Loucy (cell line): ENCODE measurements around the gene CP.

Source experiments
- H2AFZ ChIP-seq: fragments of 200-600 bp; sonication (generic); 2 replicates; pipeline ENCODE4 v1.6.0; 2016; ENCODE audit warnings: antibody characterized with exemption, mild to moderate bottlenecking, low read length, moderate library complexity
- H3F3A ChIP-seq: fragments of 200-600 bp; 2 replicates; pipeline ENCODE4 v1.6.0; 2016; ENCODE audit warnings: antibody characterized with exemption, low read depth, mild to moderate bottlenecking
- H3K27me3 ChIP-seq: fragments of 200-600 bp; sonication (generic); 2 replicates; pipeline ENCODE4 v1.6.1; 2014; ENCODE audit warnings: low read length, mild to moderate bottlenecking; ENCODE audit not compliant: insufficient read depth, poor library complexity, severe bottlenecking
- H3K36me3 ChIP-seq: fragments of 200-600 bp; sonication (generic); 2 replicates; pipeline ENCODE4 v1.6.1; 2016; ENCODE audit warnings: low read length; ENCODE audit not compliant: insufficient read depth
- H3K4me1 ChIP-seq: fragments of 200-600 bp; sonication (generic); 2 replicates; pipeline ENCODE4 v1.5.1; 2014; ENCODE audit warnings: low read length, mild to moderate bottlenecking; ENCODE audit not compliant: insufficient read depth, poor library complexity, severe bottlenecking
- H3K4me2 ChIP-seq: fragments of 200-600 bp; sonication (generic); 2 replicates; pipeline ENCODE4 v1.6.0; 2014; ENCODE audit warnings: antibody characterized with exemption, low read length, low read depth, mild to moderate bottlenecking; ENCODE audit not compliant: poor library complexity, severe bottlenecking
- H3K4me3 ChIP-seq: fragments of 200-600 bp; sonication (generic); 2 replicates; pipeline ENCODE4 v1.5.1; 2014; ENCODE audit warnings: low read length, mild to moderate bottlenecking, mixed read lengths; ENCODE audit not compliant: poor library complexity, severe bottlenecking
- H3K79me2 ChIP-seq: fragments of 200-600 bp; sonication (generic); 2 replicates; pipeline ENCODE4 v1.6.1; 2014; ENCODE audit warnings: low read length; ENCODE audit not compliant: insufficient read depth
- H3K9ac ChIP-seq: fragments of 200-600 bp; sonication (generic); 2 replicates; pipeline ENCODE4 v1.6.0; 2014; ENCODE audit warnings: mild to moderate bottlenecking, low read depth, low read length, moderate library complexity; ENCODE audit not compliant: poor library complexity, severe bottlenecking
- H3K9me2 ChIP-seq: fragments of 200-600 bp; sonication (generic); replicated peaks from 2 replicates; pipeline ENCODE4 v1.6.1; 2016; ENCODE audit warnings: low read depth, low read length, mixed read lengths
- H3K9me3 ChIP-seq: fragments of 200-600 bp; sonication (generic); 2 replicates; pipeline ENCODE4 v1.6.1; 2014; ENCODE audit warnings: mild to moderate bottlenecking, antibody characterized with exemption, low read length, low read depth; ENCODE audit not compliant: insufficient read depth
- H4K20me1 ChIP-seq: fragments of 200-600 bp; sonication (generic); 2 replicates; pipeline ENCODE4 v1.6.0; 2014; ENCODE audit warnings: antibody characterized with exemption, low read length, mild to moderate bottlenecking; ENCODE audit not compliant: insufficient read depth, poor library complexity, severe bottlenecking
- EZH2phosphoT487 ChIP-seq: fragments of 200-600 bp; IDR thresholded peaks from 2 replicates; pipeline ENCODE4 v1.6.1; 2018; ENCODE audit warnings: antibody characterized with exemption, mild to moderate bottlenecking, moderate library complexity, borderline replicate concordance
- TF ChIP-seq, protein P1 (sequence below): fragments of 200-600 bp; sonication (generic); conservative IDR thresholded peaks from 2 replicates; pipeline ENCODE4 v1.5.1; 2014; ENCODE audit warnings: mild to moderate bottlenecking, antibody characterized with exemption, low read length

CP gene

DNA sequence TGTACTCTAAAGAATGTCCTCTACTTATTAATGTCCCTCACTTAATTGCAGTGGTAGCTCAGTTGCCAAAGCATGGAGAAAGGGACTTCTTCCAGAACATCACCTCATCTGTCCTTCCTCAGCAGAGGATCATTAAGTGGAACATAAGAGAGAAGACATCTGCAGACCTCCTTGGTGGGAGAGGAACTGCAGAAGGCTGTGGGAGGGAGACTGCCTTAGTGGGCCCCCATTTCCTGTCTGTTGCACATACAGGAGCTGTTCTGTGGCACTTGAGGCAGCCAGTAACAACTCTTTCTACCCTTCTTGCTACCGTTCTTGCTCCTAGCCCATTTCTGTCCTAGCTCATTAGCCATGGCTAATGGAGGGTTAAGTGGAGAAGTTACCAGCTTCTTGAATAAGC is 58.6 kb downstream of the CP start:
- Histone ChIP-seq H3K9ac (peak overlapping the region; percentile 48), H3F3A (no peaks in the 10 kb centered on the region), H3K36me3 (peaks cover 47% of the 10 kb centered on the region), H4K20me1 (no peaks in the 10 kb centered on the region), H3K4me2 (peak overlapping the region; percentile 64), H3K9me3 (no peaks in the 10 kb centered on the region), H3K4me1 (peaks cover 33% of the 10 kb centered on the region), H3K79me2 (no peaks in the 10 kb centered on the region; the same call in 1 of the 2 replicates), H3K9me2 (no peaks in the 10 kb centered on the region), H3K27me3 (no peaks in the 10 kb centered on the region), H2AFZ (no peak overlapping the region), H3K4me3 (peak overlapping the region; percentile 47)
- TF ChIP-seq EZH2phosphoT487 = no peak
- TF ChIP-seq, protein P1, sequence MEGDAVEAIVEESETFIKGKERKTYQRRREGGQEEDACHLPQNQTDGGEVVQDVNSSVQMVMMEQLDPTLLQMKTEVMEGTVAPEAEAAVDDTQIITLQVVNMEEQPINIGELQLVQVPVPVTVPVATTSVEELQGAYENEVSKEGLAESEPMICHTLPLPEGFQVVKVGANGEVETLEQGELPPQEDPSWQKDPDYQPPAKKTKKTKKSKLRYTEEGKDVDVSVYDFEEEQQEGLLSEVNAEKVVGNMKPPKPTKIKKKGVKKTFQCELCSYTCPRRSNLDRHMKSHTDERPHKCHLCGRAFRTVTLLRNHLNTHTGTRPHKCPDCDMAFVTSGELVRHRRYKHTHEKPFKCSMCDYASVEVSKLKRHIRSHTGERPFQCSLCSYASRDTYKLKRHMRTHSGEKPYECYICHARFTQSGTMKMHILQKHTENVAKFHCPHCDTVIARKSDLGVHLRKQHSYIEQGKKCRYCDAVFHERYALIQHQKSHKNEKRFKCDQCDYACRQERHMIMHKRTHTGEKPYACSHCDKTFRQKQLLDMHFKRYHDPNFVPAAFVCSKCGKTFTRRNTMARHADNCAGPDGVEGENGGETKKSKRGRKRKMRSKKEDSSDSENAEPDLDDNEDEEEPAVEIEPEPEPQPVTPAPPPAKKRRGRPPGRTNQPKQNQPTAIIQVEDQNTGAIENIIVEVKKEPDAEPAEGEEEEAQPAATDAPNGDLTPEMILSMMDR = no peak

DNA sequence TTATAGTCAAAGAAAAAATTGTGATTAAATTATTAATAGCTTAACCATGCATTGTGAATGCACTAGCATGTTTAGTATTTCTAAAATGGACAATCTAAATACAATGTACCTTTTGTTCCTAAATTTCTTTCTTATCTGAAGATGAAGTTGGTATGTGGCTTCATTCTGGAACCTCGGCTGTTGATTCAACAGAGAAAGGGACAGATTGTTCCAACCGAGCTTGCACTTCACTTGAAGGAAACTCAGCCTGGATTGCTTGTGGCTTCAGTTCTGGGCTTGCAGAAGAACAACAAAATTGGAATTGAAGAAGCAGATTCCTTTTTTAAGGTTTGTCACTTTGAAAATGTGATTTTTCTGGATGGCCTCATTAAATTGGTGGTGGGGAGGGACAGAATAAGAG is 59.6 kb downstream of the CP start:
- Histone ChIP-seq H3K79me2 (no peaks in the 10 kb centered on the region; the same call in 1 of the 2 replicates), H3K27me3 (no peaks in the 10 kb centered on the region), H3K9ac (peak overlapping the region; percentile 17), H3K9me3 (no peaks in the 10 kb centered on the region), H3K9me2 (no peaks in the 10 kb centered on the region), H3K36me3 (peaks cover 50% of the 10 kb centered on the region; the same call in 1 of the 2 replicates), H3F3A (no peaks in the 10 kb centered on the region), H2AFZ (no peak overlapping the region), H3K4me3 (no peak overlapping the region), H3K4me1 (peaks cover 33% of the 10 kb centered on the region), H4K20me1 (no peaks in the 10 kb centered on the region), H3K4me2 (no peak overlapping the region)
- TF ChIP-seq, protein P1 = no peak

DNA sequence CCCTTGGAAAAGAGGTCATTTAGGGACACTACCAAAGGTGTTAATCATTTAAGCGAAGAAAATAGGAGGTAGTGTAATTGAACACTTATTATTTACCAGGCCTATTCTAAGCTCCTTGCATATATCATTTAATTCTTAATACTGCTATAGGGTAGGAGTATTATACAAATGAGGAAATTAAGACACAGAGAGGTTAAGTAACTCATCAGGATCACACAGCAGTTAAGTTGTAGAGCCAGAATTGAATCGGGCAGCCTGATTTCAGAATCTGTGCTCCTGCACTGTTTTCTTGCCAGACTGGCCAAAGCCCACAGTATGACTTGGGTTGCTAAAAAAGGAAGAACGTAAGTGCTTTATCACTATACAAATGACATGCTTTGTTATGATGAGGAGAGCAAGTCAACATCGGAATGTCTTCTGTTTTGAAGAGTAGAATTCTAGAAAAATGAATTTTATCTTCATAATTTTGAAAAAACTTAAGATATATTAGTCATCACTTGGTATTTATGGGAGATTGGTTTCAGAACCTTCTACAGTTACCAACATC is 60.8 kb downstream of the CP start:
- no peak for TF ChIP-seq EZH2phosphoT487
- TF ChIP-seq, protein P1 = no peak
- Histone ChIP-seq H3F3A (no peaks in the 10 kb centered on the region), H3K4me2 (no peak overlapping the region), H3K4me1 (peaks cover 31% of the 10 kb centered on the region), H3K27me3 (no peaks in the 10 kb centered on the region), H3K9me2 (no peaks in the 10 kb centered on the region), H3K79me2 (no peaks in the 10 kb centered on the region; the same call in 1 of the 2 replicates), H3K36me3 (peaks cover 53% of the 10 kb centered on the region; the same call in 1 of the 2 replicates), H3K9me3 (no peaks in the 10 kb centered on the region), H4K20me1 (no peaks in the 10 kb centered on the region), H2AFZ (no peak overlapping the region), H3K9ac (no peak overlapping the region), H3K4me3 (no peak overlapping the region)
